Lower leg skin (tissue), 4 donors: Measurements from ENCODE around the gene SMPDL3A. TPM values are rescaled to one million over a fixed set of nuclear protein-coding genes. Genes with fewer than 3 reads are reported as not detected.
"Not testable (repeated sequence)": the region's sequence is repeated elsewhere in the genome, so short reads cannot be mapped to it uniquely, and the experiment has no call there.

Experiments used
- DNase-seq, 2 donors: peaks; one replicate each; pipeline ENCODE4 v3.0.0-alpha.2; 2019; ENCODE audit warnings: low spot score in 2 of 2
- H3K4me3 ChIP-seq: fragments of 200-600 bp; sonication (generic); 2 replicates; pipeline ENCODE4 v1.5.1; 2017; ENCODE audit warnings: mild to moderate bottlenecking, low read depth; ENCODE audit not compliant: poor library complexity, severe bottlenecking
- CTCF ChIP-seq, 3 donors: fragments of 450-650 bp; IDR thresholded peaks; one replicate each; pipeline ENCODE4 v1.5.1; 2016; ENCODE audit warnings: antibody characterized with exemption in 3 of 3, mild to moderate bottlenecking in 3 of 3, moderate library complexity in 2 of 3
- POLR2A ChIP-seq, 2 donors: fragments of 450-650 bp; IDR thresholded peaks; one replicate each; pipeline ENCODE4 v1.6.1; 2016 to 2017; ENCODE audit warnings: antibody characterized with exemption in 2 of 2, mild to moderate bottlenecking in 1 of 2, moderate library complexity in 1 of 2
- whole genome bisulfite sequencing, 2 donors: methylation state at CpG; one replicate each; pipeline ENCODE4 v1.1.5; 2018; 5-methylcytosine and 5-hydroxymethylcytosine counted together
- intact Hi-C: fragments of 100-400 bp; cut with DNase I; formaldehyde crosslinking; loops from one replicate; pipeline ENCODE4 v1.15.0; 2023; ENCODE audit warnings: low total_unique reads
- total RNA-seq, 4 donors: library from RNA; depleted of rRNA; stranded (reverse); fragments of >200 nt; gene quantifications; one replicate each; pipeline ENCODE4 v1.1.0, GENCODE V29; 2016

Gene SMPDL3A
- 100 to 1,000 TPM; 109 to 120 (median 113) TPM for total RNA-seq

- peak within 1 kb of the TSS; percentile 77 for H3K4me3 ChIP-seq
- TF ChIP-seq CTCF (IDR thresholded peaks at IDR 0.05) (no peak), POLR2A (IDR thresholded peaks at IDR 0.05) (peak in 1 of 2 donors; percentile 15)
- DNase-seq: peak; percentile 60 to 93
- intact Hi-C loops: no loop called here
- 0 to 1% methylated on average over 31 to 36 of the region's 71 CpGs for WGBS, 2 donors
These were observed at the start of gene SMPDL3A for GRCh38 chr6:122789182-122790027. TSS of gene SMPDL3A (plus strand) at chr6:122789258. CDS start at chr6:122789347, 89 bp downstream.

- intact Hi-C loops: no loop called here
- TF ChIP-seq POLR2A (IDR thresholded peaks at IDR 0.05) (no peak), CTCF (IDR thresholded peaks at IDR 0.05) (no peak)
- no peak for DNase-seq
- no peak overlapping the region for H3K4me3 ChIP-seq
- 98% methylated on average over 2 of the region's 2 CpGs for WGBS, 2 donors
These were observed 49.0 kb upstream of the SMPDL3A start for GRCh38 chr6:122740091-122740490.

- DNase-seq: no peak
- WGBS, 2 donors: 91 to 92% methylated on average over 2 of the region's 2 CpGs
- TF ChIP-seq POLR2A (IDR thresholded peaks at IDR 0.05) (no peak), CTCF (IDR thresholded peaks at IDR 0.05) (no peak)
- intact Hi-C loops: no loop called here
- H3K4me3 ChIP-seq: no peak overlapping the region
These were observed 48.1 kb upstream of the SMPDL3A start for GRCh38 chr6:122740936-122741335.

GRCh38 chr6:122744247-122744646, 44.8 kb upstream of the SMPDL3A start:
- H3K4me3 ChIP-seq, intact Hi-C loops, DNase-seq: not testable (repeated sequence)
- 37 to 46% methylated on average over 8 of the region's 8 CpGs for WGBS, 2 donors

- not testable (repeated sequence) for H3K4me3 ChIP-seq, DNase-seq
- intact Hi-C loops: loop anchor here (5.0 kb wide), 1 partner anchor 92 kb away; no protein-coding TSS in a partner anchor
- 75 to 89% methylated on average over 3 of the region's 3 CpGs for WGBS, 2 donors
These were observed 44.2 kb upstream of the SMPDL3A start for GRCh38 chr6:122744856-122745255.

- DNase-seq: no peak
- TF ChIP-seq POLR2A (IDR thresholded peaks at IDR 0.05) (no peak), CTCF (IDR thresholded peaks at IDR 0.05) (no peak)
- intact Hi-C loops: loop anchor here (5.0 kb wide), 1 partner anchor 91 kb away; no protein-coding TSS in a partner anchor
- 88 to 89% methylated on average over 9 of the region's 9 CpGs for WGBS, 2 donors
- H3K4me3 ChIP-seq: no peak overlapping the region
These were observed 42.4 kb upstream of the SMPDL3A start for GRCh38 chr6:122746688-122747087.
